Tibial nerve (tissue), 4 donors: ENCODE data around the gene CBY1. TPM values are rescaled to one million over a fixed set of nuclear protein-coding genes. Genes with fewer than 3 reads are reported as not detected.

Source experiments
- DNase-seq, 2 donors: peaks; one replicate each; pipeline ENCODE4 v3.0.0-alpha.2; 2019; ENCODE audit warnings: low spot score in 2 of 2
- H3K27ac ChIP-seq, 4 donors: fragments of 200-600 bp; sonication (generic) in 3 of 4; one replicate each; pipeline ENCODE4 v1.5.1; 2017 to 2019; ENCODE audit warnings: mild to moderate bottlenecking in 1 of 4
- H3K27me3 ChIP-seq, 2 donors: fragments of 200-600 bp; sonication (generic) in 1 of 2; one replicate each; pipeline versions ENCODE4 v1.5.1 to v1.6.0; 2017 to 2019
- H3K36me3 ChIP-seq, 3 donors: fragments of 200-600 bp; sonication (generic); one replicate each; pipeline ENCODE4 v1.5.1; 2018 to 2019
- H3K4me1 ChIP-seq, 4 donors: fragments of 200-600 bp; sonication (generic) in 3 of 4; one replicate each; pipeline ENCODE4 v1.5.1; 2017 to 2019
- H3K4me3 ChIP-seq, 4 donors: fragments of 200-600 bp; sonication (generic) in 3 of 4; one replicate each; pipeline ENCODE4 v1.5.1; 2017 to 2019; ENCODE audit warnings: mild to moderate bottlenecking in 1 of 4, moderate library complexity in 1 of 4
- H3K9me3 ChIP-seq, 4 donors: fragments of 200-600 bp; sonication (generic) in 3 of 4; one replicate each; pipeline ENCODE4 v1.5.1; 2017 to 2019
- CTCF ChIP-seq, 5 experiments: fragments of 200-600 bp in 3 of 5; fragments of 450-650 bp in 2 of 5; sonication (generic) in 3 of 5; IDR thresholded peaks; one replicate each; pipeline ENCODE4 v1.5.1; 2016 to 2019; ENCODE audit warnings: antibody characterized with exemption in 5 of 5, mild to moderate bottlenecking in 3 of 5, moderate library complexity in 2 of 5
- EP300 ChIP-seq, 2 donors: sonication (generic); formaldehyde crosslinking; IDR thresholded peaks; one replicate each; pipeline ENCODE4 v1.6.1; 2017; ENCODE audit warnings: antibody characterized with exemption in 2 of 2, mild to moderate bottlenecking in 1 of 2
- POLR2A ChIP-seq, 2 donors: fragments of 450-650 bp; IDR thresholded peaks; one replicate each; pipeline ENCODE4 v1.6.1; 2017; ENCODE audit warnings: antibody characterized with exemption in 2 of 2, mild to moderate bottlenecking in 2 of 2, moderate library complexity in 2 of 2
- WGBS, 2 donors: methylation state at CpG; one replicate each; pipeline ENCODE4 v1.1.5; 2018; 5-methylcytosine and 5-hydroxymethylcytosine counted together
- total RNA-seq, 4 donors: library from RNA; depleted of rRNA; stranded (reverse); fragments of >200 nt; gene quantifications; one replicate each; pipeline ENCODE4 v1.1.0, GENCODE V29; 2016

Gene CBY1
- total RNA-seq, 4 donors from 2014 or later, result 13.5 to 24.3 (median 17.8) TPM

DNA sequence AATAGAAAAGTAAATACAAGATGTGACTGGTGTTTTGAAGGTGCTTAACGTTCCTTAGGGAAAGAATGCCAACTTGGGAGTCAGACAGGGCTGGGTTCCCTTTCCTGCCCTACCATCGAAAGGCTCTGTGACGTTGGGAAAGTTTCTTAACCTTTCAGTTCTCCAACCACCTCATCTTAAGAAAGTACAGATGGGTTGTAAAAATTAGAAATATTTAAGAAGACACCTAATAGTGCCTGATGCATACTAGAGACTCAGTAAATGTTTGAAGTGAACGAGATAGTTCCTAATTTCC is 50.4 kb downstream of the CBY1 start:
- Histone ChIP-seq H3K27me3 (no peaks in the 10 kb centered on the region), H3K36me3 (peaks cover 0 to 11% (median 0%) of the 10 kb centered on the region in 3 donors), H3K4me1 (peaks cover 0 to 38% (median 26%) of the 10 kb centered on the region in 4 donors), H3K4me3 (peak overlapping the region; percentile 66 to 100 (median 95)), H3K27ac (peak overlapping the region; percentile 93 to 99 (median 96)), H3K9me3 (no peaks in the 10 kb centered on the region)
- no peak for DNase-seq
- TF ChIP-seq POLR2A (IDR thresholded peaks at IDR 0.05), result no peak
- TF ChIP-seq CTCF (IDR thresholded peaks at IDR 0.05), result no peak
- TF ChIP-seq EP300 (IDR thresholded peaks at IDR 0.05), result no peak
- WGBS, 2 donors, result 3% methylated on average over 4 of the region's 4 CpGs

DNA sequence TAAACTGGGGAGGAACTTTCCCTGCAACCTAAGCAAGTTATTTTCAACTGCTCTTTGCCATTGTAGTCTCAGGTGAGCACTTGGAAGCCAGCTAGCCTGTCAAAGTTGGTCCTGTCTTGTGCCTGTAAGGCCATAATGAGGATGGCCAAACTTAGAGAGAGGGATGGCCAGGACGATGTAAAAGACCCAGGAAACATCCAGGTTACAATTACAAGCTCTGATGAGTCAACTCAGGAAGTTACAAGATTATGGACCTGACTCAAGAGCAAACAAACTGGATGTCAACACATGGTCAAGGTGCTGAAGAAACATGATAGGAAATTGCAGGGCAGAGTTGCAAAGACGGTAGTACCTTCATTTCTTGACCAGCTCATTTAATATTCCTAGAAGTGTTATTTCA is 50.9 kb downstream of the CBY1 start:
- peaks cover 0 to 37% (median 26%) of the 10 kb centered on the region in 4 donors for H3K4me1 ChIP-seq
- no peaks in the 10 kb centered on the region for H3K9me3 ChIP-seq
- DNase-seq, result no peak
- 49 to 57% methylated on average over 2 of the region's 2 CpGs for WGBS, 2 donors
- no peak for TF ChIP-seq POLR2A (IDR thresholded peaks at IDR 0.05)
- no peak for TF ChIP-seq EP300 (IDR thresholded peaks at IDR 0.05)
- no peak for TF ChIP-seq CTCF (IDR thresholded peaks at IDR 0.05)
- peak overlapping the region in 3 of 4 donors; percentile 66 to 96 (median 94) for H3K4me3 ChIP-seq
- peaks cover 0 to 11% (median 0%) of the 10 kb centered on the region in 3 donors for H3K36me3 ChIP-seq
- H3K27ac ChIP-seq, result peak overlapping the region in 2 of 4 donors; percentile 93 to 99
- H3K27me3 ChIP-seq, result no peaks in the 10 kb centered on the region

- no peaks in the 10 kb centered on the region for H3K27me3 ChIP-seq
- peaks cover 0 to 40% (median 28%) of the 10 kb centered on the region in 4 donors for H3K4me1 ChIP-seq
- 84 to 87% methylated on average over 3 of the region's 3 CpGs for WGBS, 2 donors
- H3K9me3 ChIP-seq, result no peaks in the 10 kb centered on the region
- peaks cover 0 to 11% (median 0%) of the 10 kb centered on the region in 3 donors for H3K36me3 ChIP-seq
- TF ChIP-seq POLR2A (IDR thresholded peaks at IDR 0.05) (no peak), CTCF (IDR thresholded peaks at IDR 0.05) (no peak), EP300 (IDR thresholded peaks at IDR 0.05) (no peak)
- no peak overlapping the region for H3K4me3 ChIP-seq
- no peak overlapping the region for H3K27ac ChIP-seq
- DNase-seq, result no peak
These were observed 51.5 kb downstream of the CBY1 start for GRCh38 chr22:38707984-38708383.

DNA sequence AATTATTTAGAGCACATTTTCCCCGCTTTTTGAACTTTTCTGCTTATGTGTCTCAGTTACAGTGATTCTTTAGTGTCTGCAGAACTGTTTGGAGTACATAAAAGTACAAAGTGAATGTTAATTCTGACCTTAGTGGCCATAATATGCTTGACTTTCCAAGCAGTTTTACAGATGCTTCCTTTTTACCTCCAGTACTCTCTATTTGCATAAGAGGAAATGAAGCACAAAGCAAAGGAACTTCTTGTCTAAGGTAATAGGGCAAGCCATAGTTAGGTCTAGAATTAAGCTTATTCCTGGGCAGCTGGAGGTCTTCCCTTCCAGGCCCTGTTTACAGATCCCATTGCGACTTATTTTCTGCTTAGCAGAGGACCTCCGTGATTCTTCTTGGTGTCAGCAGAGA is 52.9 kb downstream of the CBY1 start:
- peaks cover 0 to 51% (median 30%) of the 10 kb centered on the region in 4 donors for H3K4me1 ChIP-seq
- WGBS, 2 donors, result 66 to 79% methylated on average over 3 of the region's 3 CpGs
- DNase-seq, result no peak
- no peak overlapping the region for H3K27ac ChIP-seq
- no peaks in the 10 kb centered on the region for H3K27me3 ChIP-seq
- no peak overlapping the region for H3K4me3 ChIP-seq
- TF ChIP-seq CTCF (IDR thresholded peaks at IDR 0.05) (no peak), POLR2A (IDR thresholded peaks at IDR 0.05) (no peak), EP300 (IDR thresholded peaks at IDR 0.05) (no peak)
- no peaks in the 10 kb centered on the region for H3K9me3 ChIP-seq
- peaks cover 0 to 11% (median 0%) of the 10 kb centered on the region in 3 donors for H3K36me3 ChIP-seq

GRCh38 chr22:38710351-38710750 is 53.9 kb downstream of the CBY1 start:
- no peaks in the 10 kb centered on the region for H3K9me3 ChIP-seq
- H3K27ac ChIP-seq, result no peak overlapping the region
- no peak overlapping the region for H3K4me3 ChIP-seq
- peaks cover 0 to 42% (median 23%) of the 10 kb centered on the region in 4 donors for H3K4me1 ChIP-seq
- no peak for DNase-seq
- TF ChIP-seq POLR2A (IDR thresholded peaks at IDR 0.05), result no peak
- no peak for TF ChIP-seq EP300 (IDR thresholded peaks at IDR 0.05)
- TF ChIP-seq CTCF (IDR thresholded peaks at IDR 0.05), result no peak
- peaks cover 0 to 13% (median 0%) of the 10 kb centered on the region in 3 donors for H3K36me3 ChIP-seq
- no peaks in the 10 kb centered on the region for H3K27me3 ChIP-seq
- WGBS, 2 donors, result 95 to 96% methylated on average over 3 of the region's 3 CpGs
